Karpas-422 (cell line): ENCODE data around the gene TMEM132C. TPM values are rescaled to one million over a fixed set of nuclear protein-coding genes. Genes with fewer than 3 reads are reported as not detected.

Experiments used
- DNase-seq: peaks from one replicate; pipeline ENCODE4 v3.0.0-alpha.2; 2015
- H2AFZ ChIP-seq: fragments of 200-600 bp; sonication (generic); 2 replicates; pipeline ENCODE4 v1.6.1; 2014; ENCODE audit warnings: antibody characterized with exemption, low read length, mixed read lengths
- H3K27ac ChIP-seq: fragments of 200-600 bp; sonication (generic); 2 replicates; pipeline ENCODE4 v1.5.1; 2014; ENCODE audit warnings: mild to moderate bottlenecking, low read length, moderate library complexity
- H3K27me3 ChIP-seq: fragments of 200-600 bp; sonication (generic); 2 replicates; pipeline ENCODE4 v1.6.1; 2014; ENCODE audit warnings: low read length, mixed read lengths
- H3K36me3 ChIP-seq: fragments of 200-600 bp; sonication (generic); 2 replicates; pipeline ENCODE4 v1.6.1; 2014; ENCODE audit warnings: low read length, mixed read lengths; ENCODE audit not compliant: insufficient read depth
- H3K4me1 ChIP-seq: fragments of 200-600 bp; sonication (generic); 2 replicates; pipeline ENCODE4 v1.6.1; 2014; ENCODE audit warnings: mild to moderate bottlenecking, low read length, mixed read lengths
- H3K4me2 ChIP-seq: fragments of 200-600 bp; sonication (generic); 2 replicates; pipeline ENCODE4 v1.6.1; 2014; ENCODE audit warnings: low read length, low read depth, mild to moderate bottlenecking; ENCODE audit not compliant: poor library complexity, severe bottlenecking
- H3K4me3 ChIP-seq: fragments of 200-600 bp; sonication (generic); 2 replicates; pipeline ENCODE4 v1.5.1; 2014; ENCODE audit warnings: mild to moderate bottlenecking, antibody characterized with exemption, low read length, mixed read lengths
- H3K79me2 ChIP-seq: fragments of 200-600 bp; sonication (generic); 2 replicates; pipeline ENCODE4 v1.6.1; 2014; ENCODE audit warnings: mild to moderate bottlenecking, low read length, mixed read lengths
- H3K9ac ChIP-seq: fragments of 200-600 bp; sonication (generic); 2 replicates; pipeline ENCODE4 v1.6.0; 2014; ENCODE audit warnings: low read length
- H3K9me2 ChIP-seq: fragments of 200-600 bp; sonication (generic), shearing (Covaris generic); replicated peaks from 2 replicates; pipeline ENCODE4 v1.6.0; 2014; ENCODE audit warnings: mild to moderate bottlenecking, low read length, moderate library complexity; ENCODE audit not compliant: insufficient read depth
- H3K9me3 ChIP-seq: fragments of 300-700, 200-600 bp; sonication (generic); 2 replicates; pipeline ENCODE4 v1.6.1; 2014; ENCODE audit warnings: low read length, mixed read lengths
- H4K20me1 ChIP-seq: fragments of 200-600 bp; sonication (generic); 2 replicates; pipeline ENCODE4 v1.6.1; 2014; ENCODE audit warnings: mild to moderate bottlenecking, antibody characterized with exemption, low read length, low read depth; ENCODE audit not compliant: insufficient read depth
- total RNA-seq: library from RNA; depleted of rRNA; stranded (reverse); fragments of >200 nt; shearing (Covaris generic); gene quantifications from 2 replicates; pipeline ENCODE4 v1.2.3, GENCODE V29; 2014; ENCODE audit warnings: low replicate concordance

The TMEM132C gene
- total RNA-seq, 1 experiment from 2014 or later, result not detected

- Histone ChIP-seq H3K27ac (no peak overlapping the region), H2AFZ (no peak overlapping the region), H4K20me1 (no peaks in the 10 kb centered on the region), H3K9me3 (no peaks in the 10 kb centered on the region), H3K9me2 (no peaks in the 10 kb centered on the region), H3K36me3 (no peaks in the 10 kb centered on the region), H3K4me2 (no peak overlapping the region), H3K79me2 (no peaks in the 10 kb centered on the region), H3K27me3 (no peaks in the 10 kb centered on the region), H3K4me1 (no peaks in the 10 kb centered on the region), H3K4me3 (no peak overlapping the region), H3K9ac (no peak overlapping the region)
- no peak for DNase-seq
Measured at GRCh38 chr12:128626808-128627320, 359.9 kb downstream of the TMEM132C start.

GRCh38 chr12:128627659-128628058, 360.7 kb downstream of the TMEM132C start:
- DNase-seq, result no peak
- H3K79me2 ChIP-seq, result no peaks in the 10 kb centered on the region
- H3K27ac ChIP-seq, result no peak overlapping the region
- no peaks in the 10 kb centered on the region for H3K27me3 ChIP-seq
- H3K9me2 ChIP-seq, result no peaks in the 10 kb centered on the region
- H3K4me3 ChIP-seq, result no peak overlapping the region
- no peaks in the 10 kb centered on the region for H3K4me1 ChIP-seq
- no peaks in the 10 kb centered on the region for H4K20me1 ChIP-seq
- H2AFZ ChIP-seq, result no peak overlapping the region
- H3K9ac ChIP-seq, result no peak overlapping the region
- H3K4me2 ChIP-seq, result no peak overlapping the region
- no peaks in the 10 kb centered on the region for H3K36me3 ChIP-seq
- no peaks in the 10 kb centered on the region for H3K9me3 ChIP-seq

GRCh38 chr12:128629979-128630378, 363.0 kb downstream of the TMEM132C start:
- Histone ChIP-seq H3K27me3 (no peaks in the 10 kb centered on the region), H3K9me3 (no peaks in the 10 kb centered on the region), H3K4me2 (no peak overlapping the region), H2AFZ (no peak overlapping the region), H3K36me3 (no peaks in the 10 kb centered on the region), H3K4me3 (no peak overlapping the region), H4K20me1 (no peaks in the 10 kb centered on the region), H3K9me2 (no peaks in the 10 kb centered on the region), H3K79me2 (no peaks in the 10 kb centered on the region), H3K9ac (no peak overlapping the region), H3K4me1 (no peaks in the 10 kb centered on the region), H3K27ac (no peak overlapping the region)
- no peak for DNase-seq

- Histone ChIP-seq H3K9me3 (no peaks in the 10 kb centered on the region), H3K9me2 (no peaks in the 10 kb centered on the region), H3K4me1 (no peaks in the 10 kb centered on the region), H3K4me3 (no peak overlapping the region), H3K36me3 (no peaks in the 10 kb centered on the region), H2AFZ (no peak overlapping the region), H3K27ac (no peak overlapping the region), H4K20me1 (no peaks in the 10 kb centered on the region), H3K9ac (no peak overlapping the region), H3K4me2 (no peak overlapping the region), H3K79me2 (no peaks in the 10 kb centered on the region), H3K27me3 (no peaks in the 10 kb centered on the region)
- no peak for DNase-seq
Measured at GRCh38 chr12:128637642-128638606, 371.0 kb downstream of the TMEM132C start.

- no peak for DNase-seq
- H3K4me1 ChIP-seq, result no peaks in the 10 kb centered on the region
- no peak overlapping the region for H3K4me3 ChIP-seq
- H3K4me2 ChIP-seq, result no peak overlapping the region
- no peaks in the 10 kb centered on the region for H4K20me1 ChIP-seq
- H3K27me3 ChIP-seq, result no peaks in the 10 kb centered on the region
- no peaks in the 10 kb centered on the region for H3K9me3 ChIP-seq
- H3K79me2 ChIP-seq, result no peaks in the 10 kb centered on the region
- H3K36me3 ChIP-seq, result no peaks in the 10 kb centered on the region
- H3K9me2 ChIP-seq, result no peaks in the 10 kb centered on the region
- no peak overlapping the region for H3K27ac ChIP-seq
- no peak overlapping the region for H2AFZ ChIP-seq
- no peak overlapping the region for H3K9ac ChIP-seq
Measured at GRCh38 chr12:128639089-128639488, 372.1 kb downstream of the TMEM132C start.

- no peak overlapping the region for H3K4me2 ChIP-seq
- no peaks in the 10 kb centered on the region for H3K9me3 ChIP-seq
- no peaks in the 10 kb centered on the region for H4K20me1 ChIP-seq
- H3K36me3 ChIP-seq, result no peaks in the 10 kb centered on the region
- no peak overlapping the region for H2AFZ ChIP-seq
- no peaks in the 10 kb centered on the region for H3K4me1 ChIP-seq
- H3K9ac ChIP-seq, result no peak overlapping the region
- no peak for DNase-seq
- H3K27me3 ChIP-seq, result no peaks in the 10 kb centered on the region
- H3K4me3 ChIP-seq, result no peak overlapping the region
- H3K27ac ChIP-seq, result no peak overlapping the region
- no peaks in the 10 kb centered on the region for H3K79me2 ChIP-seq
- H3K9me2 ChIP-seq, result no peaks in the 10 kb centered on the region
Measured at GRCh38 chr12:128643155-128643554, 376.2 kb downstream of the TMEM132C start.

GRCh38 chr12:128644664-128645296, 377.8 kb downstream of the TMEM132C start:
- Histone ChIP-seq H3K27ac (no peak overlapping the region), H3K4me2 (no peak overlapping the region), H3K9me2 (no peaks in the 10 kb centered on the region), H3K27me3 (no peaks in the 10 kb centered on the region), H2AFZ (no peak overlapping the region), H3K4me1 (no peaks in the 10 kb centered on the region), H3K36me3 (no peaks in the 10 kb centered on the region), H3K4me3 (no peak overlapping the region), H3K9me3 (no peaks in the 10 kb centered on the region), H4K20me1 (no peaks in the 10 kb centered on the region), H3K79me2 (no peaks in the 10 kb centered on the region), H3K9ac (no peak overlapping the region)
- peak; percentile 71 for DNase-seq

- Histone ChIP-seq H3K9ac (no peak overlapping the region), H3K79me2 (no peaks in the 10 kb centered on the region), H3K27ac (no peak overlapping the region), H3K4me2 (no peak overlapping the region), H3K9me2 (no peaks in the 10 kb centered on the region), H2AFZ (no peak overlapping the region), H3K9me3 (no peaks in the 10 kb centered on the region), H3K4me3 (no peak overlapping the region), H3K36me3 (no peaks in the 10 kb centered on the region), H3K27me3 (no peaks in the 10 kb centered on the region), H4K20me1 (no peaks in the 10 kb centered on the region), H3K4me1 (no peaks in the 10 kb centered on the region)
- DNase-seq, result no peak
Measured at GRCh38 chr12:128649902-128650301, 382.9 kb downstream of the TMEM132C start.
